GM18868 (cell line): ENCODE measurements around the gene OAT.

Source experiments
- ATAC-seq: cut with Tn5 transposase; IDR thresholded peaks from one replicate; pipeline ENCODE4 v1.9.1; 2021; ENCODE audit warnings: mild to moderate bottlenecking, moderate library complexity; ENCODE audit not compliant: unreplicated experiment

OAT gene

GRCh38 chr10:124354411-124355382 is 64.0 kb downstream of the OAT start:
- no peak for ATAC-seq

- ATAC-seq: no peak
Observed at GRCh38 chr10:124353896-124354295, 64.8 kb downstream of the OAT start.

DNA sequence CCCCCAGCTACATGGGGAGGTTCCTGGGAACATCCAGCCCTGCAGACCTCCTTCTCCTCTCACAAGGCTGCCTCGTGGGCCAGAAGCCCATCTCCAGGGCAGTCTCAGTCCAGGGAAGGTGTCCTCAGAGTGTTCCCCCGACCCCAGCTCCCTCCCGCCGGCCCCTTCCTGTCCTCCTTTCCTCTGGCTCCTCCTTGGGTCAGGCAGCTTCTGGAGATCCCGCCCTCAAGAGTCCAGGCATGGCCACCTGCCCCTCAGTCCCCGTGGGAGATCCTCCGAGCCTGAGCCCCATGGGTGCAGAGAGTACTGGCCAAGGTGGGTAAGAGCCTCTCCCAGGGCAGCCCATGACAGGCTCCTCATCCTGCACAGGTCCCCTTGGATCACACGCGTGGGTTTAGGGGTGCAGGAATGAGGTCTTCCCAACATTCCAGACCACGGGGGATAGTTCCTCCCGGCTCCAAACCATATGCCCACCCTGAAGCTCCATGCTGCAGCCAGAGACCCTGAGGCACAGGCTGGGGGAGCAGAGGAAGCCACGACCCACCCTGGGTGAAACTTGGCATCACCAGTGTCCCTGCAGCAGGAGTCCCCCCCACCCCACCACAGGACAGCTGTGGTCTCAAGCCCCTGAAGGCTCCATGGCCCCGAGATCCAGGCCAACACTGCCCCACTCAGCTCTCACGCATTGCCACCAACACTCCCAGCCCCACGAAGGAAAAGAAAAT is 65.5 kb downstream of the OAT start:
- ATAC-seq: no peak

DNA sequence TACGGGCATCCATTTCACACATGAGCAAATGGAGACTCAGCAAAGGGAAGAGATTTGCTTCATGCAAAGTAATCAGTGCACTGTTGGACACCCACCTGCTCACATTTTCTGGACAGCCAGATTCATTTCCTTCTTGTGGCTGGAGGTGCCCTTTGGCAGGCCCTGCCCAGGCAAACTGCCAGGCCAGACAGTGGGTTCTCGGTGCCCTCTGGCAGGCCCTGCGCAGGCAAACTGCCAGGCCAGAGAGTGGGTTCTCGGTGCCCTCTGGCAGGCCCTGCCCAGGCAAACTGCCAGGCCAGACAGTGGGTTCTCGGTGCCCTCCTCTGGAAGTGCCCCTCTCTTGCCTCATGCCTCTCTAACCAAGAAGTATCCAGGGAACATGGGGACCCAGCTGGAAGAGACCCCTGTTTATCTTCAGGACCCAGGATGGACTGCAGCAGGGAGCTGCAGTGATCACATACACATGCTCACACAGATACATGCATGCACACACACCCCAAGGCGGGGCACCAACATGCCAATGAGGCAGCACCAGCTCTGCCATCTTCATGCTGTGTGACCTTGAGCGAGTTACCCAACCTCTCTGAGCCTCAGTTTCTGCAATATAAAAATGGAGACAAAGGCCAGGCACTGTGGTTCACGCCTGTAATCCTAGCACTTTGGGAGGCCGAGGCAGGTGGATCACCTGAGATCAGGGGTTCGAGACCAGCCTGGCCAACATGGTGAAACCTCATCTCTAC is 67.1 kb downstream of the OAT start:
- ATAC-seq: no peak

- ATAC-seq: no peak
Observed at GRCh38 chr10:124350806-124351205, 67.9 kb downstream of the OAT start.

GRCh38 chr10:124349996-124350280 is 68.8 kb downstream of the OAT start:
- ATAC-seq: no peak

DNA sequence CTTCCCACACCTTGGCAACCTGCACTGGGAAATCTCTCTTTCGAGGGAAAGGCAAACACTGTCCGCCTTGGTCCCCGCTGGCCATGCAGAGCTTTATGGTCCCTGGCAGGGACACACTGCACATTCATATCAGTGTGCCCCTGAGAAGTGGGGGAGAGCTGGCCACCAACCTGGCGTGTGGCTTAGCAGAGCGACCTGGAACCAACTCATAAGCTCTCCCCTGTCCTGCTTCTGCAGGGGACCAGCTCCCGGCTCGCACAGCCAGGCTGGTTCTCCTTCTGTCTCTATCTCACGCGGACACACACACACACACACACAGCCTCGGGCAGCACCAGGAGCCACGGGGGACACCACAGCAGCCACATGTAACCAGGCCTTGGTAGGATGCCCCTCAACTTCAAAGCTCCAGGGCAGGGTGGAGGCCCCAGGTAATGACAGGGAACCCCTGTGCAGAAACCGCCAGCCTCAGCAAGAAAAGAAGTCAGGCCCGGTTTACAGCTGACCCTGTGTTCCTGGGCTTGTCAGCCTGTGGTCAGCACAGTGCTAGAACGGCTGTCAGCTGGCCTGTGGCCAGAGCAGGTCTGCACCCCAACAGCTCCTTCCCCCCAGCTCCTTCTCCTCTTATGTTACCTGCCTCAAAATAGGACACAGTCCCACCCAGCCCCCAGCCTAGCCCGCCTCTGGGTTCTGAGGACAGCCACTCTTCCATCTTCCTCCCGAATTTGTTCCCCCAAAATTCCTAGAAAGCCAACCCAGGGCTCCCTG is 69.3 kb downstream of the OAT start:
- ATAC-seq: no peak

DNA sequence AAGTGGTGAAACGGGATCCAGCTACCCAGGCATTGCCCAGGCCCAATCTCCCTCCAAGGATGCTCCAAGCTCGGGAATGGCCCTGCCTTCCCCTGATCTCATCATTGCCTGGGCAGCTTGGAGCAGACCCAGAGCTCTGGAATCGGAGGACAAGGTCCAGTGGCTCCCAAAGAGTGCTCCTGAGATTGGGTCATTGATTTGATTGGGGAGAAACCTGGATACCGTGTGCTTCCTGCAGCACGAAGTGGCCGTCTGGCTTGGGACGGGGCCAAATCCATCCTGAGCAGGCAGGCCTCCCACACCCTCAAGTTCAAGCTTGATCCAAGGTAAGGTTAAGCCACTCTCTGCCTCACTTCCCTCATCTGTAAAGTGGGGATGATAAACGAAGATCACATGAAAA is 69.9 kb downstream of the OAT start:
- ATAC-seq: no peak

DNA sequence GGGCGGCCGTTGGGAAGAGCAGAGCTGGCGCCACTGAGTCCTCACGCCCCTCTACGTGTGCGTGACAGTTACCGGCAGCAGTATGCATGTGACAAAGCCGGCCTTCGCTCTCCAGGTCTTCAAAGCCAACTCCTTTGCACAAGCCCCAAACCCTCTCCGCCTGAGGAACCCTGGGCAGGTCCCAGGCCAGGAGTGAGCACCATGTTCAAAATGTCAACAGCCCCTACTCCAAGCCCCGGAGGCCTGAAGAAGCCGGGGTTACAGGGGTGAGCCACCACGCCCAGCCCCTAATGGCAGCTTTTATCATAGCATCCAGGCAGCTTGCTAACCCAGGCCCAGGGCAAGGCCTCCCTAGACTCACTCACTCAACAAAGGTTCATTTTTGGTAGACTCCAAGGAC is 70.8 kb downstream of the OAT start:
- no peak for ATAC-seq
